GM12878 (cell line): ENCODE measurements around the gene RUVBL2.
"Not testable (repeated sequence)": the region's sequence is repeated elsewhere in the genome, so short reads cannot be mapped to it uniquely, and the experiment has no call there.

Source experiments
- IKZF1 ChIP-seq: fragments of 450-650 bp; conservative IDR thresholded peaks from 2 replicates; pipeline ENCODE4 v1.6.1; 2017; ENCODE audit warnings: antibody characterized with exemption, mild to moderate bottlenecking
- MYC ChIP-seq: IDR thresholded peaks from 2 replicates; pipeline ENCODE4 v1.6.1; 2011; ENCODE audit warnings: mild to moderate bottlenecking, low read length, moderate library complexity, inconsistent platforms; ENCODE audit not compliant: insufficient read depth, insufficient replicate concordance, insufficient read length, severe bottlenecking
- NFYA ChIP-seq: IDR thresholded peaks from 2 replicates; pipeline ENCODE4 v1.6.1; 2011; ENCODE audit warnings: low read depth, mild to moderate bottlenecking, low read length, improper control_type of control experiment, borderline replicate concordance

- not testable (repeated sequence) for TF ChIP-seq IKZF1, NFYA, MYC
Measured at GRCh38 chr19:49038557-49039276, 45.0 kb downstream of the RUVBL2 start.
